ENCODE measurements around the gene SLC26A1.

DNA sequence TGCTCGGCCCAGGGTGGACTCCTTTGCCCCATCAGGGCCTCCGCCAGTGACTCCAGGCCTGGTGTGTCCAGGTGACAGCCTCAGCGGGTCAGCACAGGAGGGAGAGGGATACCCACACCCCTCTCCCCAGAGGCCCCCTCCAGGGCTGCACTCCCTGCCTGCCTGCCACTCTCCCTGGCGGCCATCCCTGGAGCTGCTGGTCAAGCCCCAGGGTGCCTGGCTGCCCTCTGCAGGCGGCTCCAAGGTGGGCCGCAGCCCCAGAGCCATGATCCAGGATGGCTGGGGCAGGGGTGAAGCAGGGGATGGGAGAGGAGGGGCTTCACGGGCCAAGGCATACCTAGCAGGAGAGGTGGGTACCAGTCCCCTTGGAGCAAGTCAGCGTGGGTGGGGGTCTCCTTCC is 22.0 kb upstream of the SLC26A1 start:
- TF ChIP-seq, protein P1, sequence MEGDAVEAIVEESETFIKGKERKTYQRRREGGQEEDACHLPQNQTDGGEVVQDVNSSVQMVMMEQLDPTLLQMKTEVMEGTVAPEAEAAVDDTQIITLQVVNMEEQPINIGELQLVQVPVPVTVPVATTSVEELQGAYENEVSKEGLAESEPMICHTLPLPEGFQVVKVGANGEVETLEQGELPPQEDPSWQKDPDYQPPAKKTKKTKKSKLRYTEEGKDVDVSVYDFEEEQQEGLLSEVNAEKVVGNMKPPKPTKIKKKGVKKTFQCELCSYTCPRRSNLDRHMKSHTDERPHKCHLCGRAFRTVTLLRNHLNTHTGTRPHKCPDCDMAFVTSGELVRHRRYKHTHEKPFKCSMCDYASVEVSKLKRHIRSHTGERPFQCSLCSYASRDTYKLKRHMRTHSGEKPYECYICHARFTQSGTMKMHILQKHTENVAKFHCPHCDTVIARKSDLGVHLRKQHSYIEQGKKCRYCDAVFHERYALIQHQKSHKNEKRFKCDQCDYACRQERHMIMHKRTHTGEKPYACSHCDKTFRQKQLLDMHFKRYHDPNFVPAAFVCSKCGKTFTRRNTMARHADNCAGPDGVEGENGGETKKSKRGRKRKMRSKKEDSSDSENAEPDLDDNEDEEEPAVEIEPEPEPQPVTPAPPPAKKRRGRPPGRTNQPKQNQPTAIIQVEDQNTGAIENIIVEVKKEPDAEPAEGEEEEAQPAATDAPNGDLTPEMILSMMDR (IDR thresholded peaks at IDR 0.05): no peak
- no peak for TF ChIP-seq POLR2A (IDR thresholded peaks at IDR 0.05)
